Measurements from ENCODE around the gene TENM4.

- TF ChIP-seq SP2 (tag by site-specific recombination; IDR thresholded peaks at IDR 0.05), result no peak
- no peak for TF ChIP-seq TCF7L2 (IDR thresholded peaks at IDR 0.05; ENCODE audit: borderline replicate concordance, low read depth, low read length)
- no peak for TF ChIP-seq ZNF704 (tag by site-specific recombination; IDR thresholded peaks at IDR 0.05)
Observed at GRCh38 chr11:79374727-79375126, 66.1 kb downstream of the TENM4 start.
